Measurements from ENCODE around the gene DEPDC7.

Gene DEPDC7

GRCh38 chr11:33063326-33063881 is 47.7 kb downstream of the DEPDC7 start:
- DNase-seq = no peak

GRCh38 chr11:33064033-33064825 is 48.6 kb downstream of the DEPDC7 start:
- no peak for DNase-seq

- no peak for DNase-seq
Measured at GRCh38 chr11:33064866-33065265, 49.2 kb downstream of the DEPDC7 start.

- DNase-seq = peak; percentile 55
Measured at GRCh38 chr11:33065445-33066178, 49.9 kb downstream of the DEPDC7 start.

GRCh38 chr11:33067294-33067693 is 51.6 kb downstream of the DEPDC7 start:
- DNase-seq = no peak

- DNase-seq = no peak
Measured at GRCh38 chr11:33068611-33069340, 53.1 kb downstream of the DEPDC7 start.

- DNase-seq = no peak
Measured at GRCh38 chr11:33072465-33072864, 56.8 kb downstream of the DEPDC7 start.
